Limb (tissue), 2 donors: ENCODE results near the gene FHIP2A.
"Not testable (repeated sequence)": the region's sequence is repeated elsewhere in the genome, so short reads cannot be mapped to it uniquely, and the experiment has no call there.

Experiments used
- DNase-seq, 2 donors: peaks; one replicate each; pipeline ENCODE4 v3.0.0-alpha.2; 2016; ENCODE audit errors: extremely low spot score in 2 of 2

FHIP2A gene

GRCh38 chr10:114816308-114816707 lies 5.3 kb upstream of the FHIP2A start:
- DNase-seq = no peak

DNA sequence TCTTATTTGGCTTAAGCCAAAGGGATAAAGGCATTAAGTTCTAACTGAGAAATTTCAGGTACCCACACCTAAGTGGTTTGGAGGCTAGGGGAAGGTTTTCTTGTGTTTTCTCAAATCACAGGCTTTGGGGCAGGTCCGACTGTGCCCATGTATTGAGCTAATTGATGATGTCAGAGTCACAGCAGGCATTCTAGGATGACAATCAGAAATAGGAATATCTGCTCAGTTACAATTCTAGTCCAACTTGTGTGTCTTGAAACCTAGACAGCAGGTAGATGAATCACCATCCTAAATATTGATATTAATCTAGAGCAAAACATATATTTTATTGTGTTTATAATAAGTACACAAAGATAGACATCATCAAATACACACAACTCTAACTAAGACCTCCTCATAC lies 2.3 kb upstream of the FHIP2A start:
- DNase-seq = no peak

DNA sequence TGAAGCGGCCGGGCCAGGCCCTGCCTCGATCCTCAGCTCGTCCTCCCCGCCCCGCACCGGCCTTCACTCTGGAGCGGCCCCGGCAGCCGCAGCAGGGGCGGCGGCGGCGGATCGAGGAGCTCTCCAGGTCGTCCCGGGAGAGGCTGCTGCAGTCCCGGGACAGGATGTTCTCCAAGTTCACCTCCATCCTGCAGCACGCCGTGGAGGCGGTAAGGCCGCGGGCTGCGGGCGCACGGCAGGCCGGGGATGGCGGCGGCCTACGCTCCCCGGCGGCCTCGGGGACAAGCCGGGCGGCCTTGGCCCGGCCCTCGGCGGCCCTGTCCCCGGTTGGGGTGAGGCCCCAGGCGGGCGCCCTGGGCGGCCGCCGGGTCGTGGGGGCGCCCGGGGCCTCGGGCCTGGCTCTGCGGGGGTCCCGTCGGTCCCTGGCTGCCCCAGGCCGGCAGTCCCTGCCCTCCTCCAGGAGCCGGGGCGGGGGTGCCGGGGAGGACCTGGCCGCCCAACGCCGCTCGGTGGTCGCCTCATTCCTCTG lies 399 bp downstream of the FHIP2A start:
- no peak for DNase-seq

DNA sequence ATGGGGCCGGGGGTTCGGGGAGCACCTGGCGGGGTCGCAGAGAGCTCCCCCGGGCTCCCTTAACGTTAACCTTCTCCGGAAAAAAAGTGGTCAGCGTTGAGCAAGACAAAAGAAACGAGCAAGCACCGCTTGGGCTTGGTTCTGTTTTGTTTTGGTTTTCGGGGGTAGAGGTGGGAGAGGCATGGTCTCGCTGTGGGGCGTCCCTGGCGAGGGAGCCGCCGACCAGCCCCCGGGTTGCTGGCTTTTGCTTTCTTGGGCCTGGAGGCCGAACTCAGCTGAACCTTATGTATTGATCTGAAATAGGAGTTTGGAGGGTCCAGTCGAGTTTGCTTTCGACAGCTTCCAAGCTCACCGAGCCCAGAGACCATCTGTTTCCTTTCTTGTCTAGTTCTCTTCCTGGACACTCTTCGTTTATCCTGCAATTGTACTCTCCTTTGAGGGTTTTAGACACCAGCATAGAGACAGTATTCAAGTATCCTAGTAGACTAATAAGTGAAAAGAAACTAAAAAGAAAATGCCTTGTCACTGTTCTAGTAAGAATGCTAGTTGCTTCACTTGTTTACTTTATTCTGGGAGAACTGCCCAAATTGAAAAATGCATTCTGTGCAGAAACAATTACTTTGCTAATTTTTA lies 980 bp downstream of the FHIP2A start:
- peak; percentile 47 to 77 for DNase-seq

GRCh38 chr10:114823077-114823463 lies 1.5 kb downstream of the FHIP2A start:
- peak in 1 of 2 donors; percentile 5 for DNase-seq

- DNase-seq = no peak
These were observed 2.8 kb downstream of the FHIP2A start for GRCh38 chr10:114824391-114824790.

DNA sequence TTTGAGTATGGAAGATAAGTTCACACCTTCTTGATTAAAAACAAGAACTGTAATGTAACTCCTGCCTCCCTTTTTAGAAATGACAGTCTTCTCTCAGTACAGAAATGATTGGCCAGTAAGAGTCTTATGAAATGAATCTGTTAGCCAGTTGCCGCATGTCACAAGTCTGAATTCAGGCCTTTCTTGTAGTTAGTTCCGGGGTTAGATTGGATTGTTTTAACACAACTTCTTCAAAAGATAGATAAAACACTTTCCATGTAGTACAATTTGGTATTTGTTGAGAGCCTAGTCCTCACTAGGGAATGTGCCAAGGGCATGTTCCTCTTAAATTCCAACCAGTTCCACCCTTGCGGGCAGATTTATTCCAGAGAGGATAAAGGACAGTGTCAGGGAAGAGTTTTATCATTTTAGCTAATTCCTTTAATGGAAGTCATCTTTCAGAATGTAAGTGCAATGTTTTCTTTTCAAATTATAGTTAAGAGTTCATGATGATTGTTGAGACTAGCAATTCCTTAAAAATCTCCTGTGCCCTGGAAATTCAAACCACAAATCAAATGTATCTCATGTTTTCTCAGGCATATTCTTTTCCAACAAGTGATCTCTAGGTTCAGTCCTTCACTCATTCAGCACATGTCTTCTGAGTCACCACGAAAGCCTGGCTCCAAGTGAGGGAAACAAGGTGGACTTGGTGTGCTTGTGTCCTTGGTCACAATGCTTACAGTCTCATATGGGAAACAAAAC lies 4.1 kb downstream of the FHIP2A start:
- DNase-seq = no peak

GRCh38 chr10:114829160-114829909 lies 7.8 kb downstream of the FHIP2A start:
- DNase-seq = no peak

DNA sequence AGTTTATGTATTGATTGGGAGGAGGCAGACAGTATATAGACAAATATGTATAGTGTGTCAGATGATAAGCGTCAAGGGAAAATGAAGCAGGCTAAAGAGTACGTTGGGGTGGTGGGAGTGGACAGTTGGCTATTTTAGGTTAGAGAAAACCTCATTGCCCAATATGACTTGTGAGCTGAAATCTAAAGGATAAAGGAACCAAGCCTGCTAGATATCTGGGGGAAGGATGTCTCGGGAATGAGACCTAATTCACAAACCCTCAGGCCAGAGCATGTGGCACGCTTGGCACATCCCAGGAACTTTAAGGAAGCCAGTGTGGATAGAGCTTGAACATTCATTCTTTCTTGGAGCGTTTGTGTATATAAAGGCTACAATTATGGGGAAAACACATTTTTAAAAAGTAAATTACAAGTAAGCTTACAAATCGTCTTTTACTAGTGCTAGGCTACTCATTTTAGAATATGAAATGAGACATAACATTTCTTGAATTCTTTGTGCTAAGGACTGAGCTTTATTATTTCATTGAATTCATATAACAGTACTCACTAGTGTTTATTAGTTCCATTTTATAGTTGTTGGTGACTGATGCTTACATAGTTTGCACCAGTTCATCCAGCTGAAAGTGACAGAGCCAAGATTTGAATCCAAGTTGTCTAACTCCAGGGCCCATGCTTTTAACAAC lies 9.7 kb downstream of the FHIP2A start:
- no peak for DNase-seq

DNA sequence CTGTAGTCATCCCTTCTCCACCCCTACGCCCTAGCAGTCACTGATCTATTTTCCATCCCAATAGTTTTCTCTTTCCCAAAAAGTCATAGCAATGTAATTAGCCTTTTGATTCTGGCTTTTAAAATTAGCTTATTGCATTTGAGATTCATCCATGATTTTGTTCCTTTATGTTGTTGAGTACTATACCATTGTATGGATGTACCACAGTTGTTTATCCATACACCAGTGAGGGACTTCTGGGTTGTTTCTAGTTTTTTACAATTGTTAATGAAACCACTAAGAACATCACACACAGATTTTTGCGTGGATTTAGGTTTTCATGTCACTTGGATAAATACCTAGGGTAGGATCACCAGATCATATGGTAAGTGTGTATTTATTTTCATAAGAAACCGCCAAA lies 16.1 kb downstream of the FHIP2A start:
- no peak for DNase-seq

- DNase-seq = no peak
These were observed 18.3 kb downstream of the FHIP2A start for GRCh38 chr10:114839901-114840300.

DNA sequence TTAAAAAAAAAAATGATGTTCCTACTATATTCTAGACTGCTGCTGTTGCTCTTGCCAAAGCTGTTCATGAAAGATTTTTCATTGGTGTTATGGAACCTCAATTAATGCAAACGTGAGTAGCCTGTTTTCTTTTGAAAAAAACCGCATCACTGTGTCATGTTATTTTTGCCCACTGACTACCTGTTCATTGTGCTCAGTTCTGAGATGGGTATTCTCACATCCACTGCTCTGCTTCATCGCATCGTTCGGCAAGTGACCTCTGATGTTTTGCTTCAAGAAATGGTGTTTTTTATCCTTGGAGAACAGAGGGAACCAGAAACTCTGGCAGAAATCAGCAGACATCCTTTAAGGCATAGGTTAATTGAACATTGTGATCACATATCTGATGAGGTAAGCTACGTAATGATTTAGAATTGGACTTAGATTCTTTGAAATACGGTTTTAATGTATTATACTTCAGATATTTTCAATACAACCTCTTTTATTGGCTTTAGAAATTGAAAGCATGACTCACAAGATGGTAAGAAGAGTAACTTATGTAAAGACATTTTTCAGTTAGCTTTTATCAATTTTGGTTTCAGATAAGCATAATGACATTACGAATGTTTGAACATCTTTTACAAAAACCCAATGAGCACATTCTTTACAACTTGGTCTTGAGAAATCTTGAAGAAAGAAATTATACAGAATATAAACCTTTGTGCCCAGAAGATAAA lies 24.6 kb downstream of the FHIP2A start:
- no peak for DNase-seq

- not testable (repeated sequence) for DNase-seq
These were observed 25.9 kb downstream of the FHIP2A start for GRCh38 chr10:114847517-114847916.

DNA sequence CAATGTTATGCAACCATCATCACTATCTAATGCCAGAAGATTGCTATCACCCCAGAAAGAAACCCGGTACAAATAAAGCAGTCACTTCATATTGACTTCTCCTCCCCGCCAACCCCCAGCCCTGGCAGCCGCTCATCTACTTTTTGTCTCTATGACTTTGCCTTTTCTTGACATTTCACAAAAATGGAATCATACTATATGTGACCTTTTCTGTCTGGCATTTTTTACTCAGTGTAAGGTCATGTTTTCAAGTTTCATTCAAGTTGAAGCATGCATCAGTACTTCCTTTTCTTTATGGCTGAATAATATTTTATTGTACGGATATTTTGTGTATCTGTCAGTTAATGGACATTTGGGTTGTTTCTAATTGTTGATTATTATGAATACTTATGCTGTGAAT lies 28.1 kb downstream of the FHIP2A start:
- DNase-seq = no peak

GRCh38 chr10:114850126-114850525 lies 28.5 kb downstream of the FHIP2A start:
- no peak for DNase-seq

DNA sequence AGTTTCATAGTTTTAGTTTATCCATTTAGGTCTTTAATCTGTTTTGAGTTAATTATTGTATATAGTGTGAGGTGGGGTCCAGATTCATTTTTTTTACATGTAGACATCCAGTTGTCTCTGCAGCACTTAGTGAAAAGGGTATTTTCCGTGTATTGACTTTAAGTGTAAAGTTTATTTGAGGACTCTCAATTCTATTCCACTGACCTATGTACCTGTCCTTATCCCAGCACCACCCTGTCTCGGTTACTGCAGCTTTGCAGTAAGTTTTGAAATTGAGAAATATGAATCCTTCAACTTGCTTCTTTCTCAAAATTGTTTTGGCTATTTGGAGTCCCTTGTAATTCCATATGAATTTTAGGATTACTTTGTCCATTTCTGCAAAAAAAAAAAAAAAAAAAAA lies 29.8 kb downstream of the FHIP2A start:
- no peak for DNase-seq

DNA sequence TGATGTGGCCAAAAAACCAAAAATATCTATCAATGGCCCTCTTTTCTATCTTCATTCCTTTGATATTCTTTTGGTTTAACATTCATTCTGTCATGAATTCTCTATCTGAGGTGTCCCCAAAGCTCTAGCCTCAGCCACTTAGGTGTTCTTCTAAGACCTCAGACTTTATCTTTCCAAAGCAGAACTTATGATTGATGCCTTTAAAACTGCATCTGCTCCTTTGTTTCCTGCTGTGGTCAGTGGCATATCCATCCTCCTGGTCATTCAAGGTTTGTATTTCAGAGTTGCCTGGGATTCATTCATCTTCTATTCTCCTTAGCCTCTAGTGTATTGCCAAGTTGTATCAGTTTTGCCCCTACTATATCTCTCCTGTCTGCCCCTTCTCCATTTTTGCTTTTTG lies 30.6 kb downstream of the FHIP2A start:
- DNase-seq = no peak

DNA sequence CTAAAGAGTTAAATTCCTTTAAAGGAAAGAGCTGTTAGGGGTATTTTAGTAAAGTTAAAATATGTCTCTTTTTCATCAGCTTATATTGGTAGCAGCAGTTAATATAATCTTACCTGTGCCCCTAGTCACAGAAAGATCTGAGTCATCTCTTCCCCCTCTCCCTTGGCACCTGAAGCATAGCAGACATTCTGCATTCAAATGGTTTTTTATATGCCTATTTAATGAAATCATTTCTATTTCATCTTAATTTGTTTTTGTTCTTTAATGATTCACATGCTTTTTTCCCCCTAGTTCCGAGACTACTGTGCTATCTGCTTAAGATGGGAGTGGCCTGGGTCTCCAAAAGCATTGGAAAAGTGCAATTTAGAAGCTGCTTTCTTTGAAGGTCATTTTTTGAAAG lies 33.3 kb downstream of the FHIP2A start:
- no peak for DNase-seq

DNA sequence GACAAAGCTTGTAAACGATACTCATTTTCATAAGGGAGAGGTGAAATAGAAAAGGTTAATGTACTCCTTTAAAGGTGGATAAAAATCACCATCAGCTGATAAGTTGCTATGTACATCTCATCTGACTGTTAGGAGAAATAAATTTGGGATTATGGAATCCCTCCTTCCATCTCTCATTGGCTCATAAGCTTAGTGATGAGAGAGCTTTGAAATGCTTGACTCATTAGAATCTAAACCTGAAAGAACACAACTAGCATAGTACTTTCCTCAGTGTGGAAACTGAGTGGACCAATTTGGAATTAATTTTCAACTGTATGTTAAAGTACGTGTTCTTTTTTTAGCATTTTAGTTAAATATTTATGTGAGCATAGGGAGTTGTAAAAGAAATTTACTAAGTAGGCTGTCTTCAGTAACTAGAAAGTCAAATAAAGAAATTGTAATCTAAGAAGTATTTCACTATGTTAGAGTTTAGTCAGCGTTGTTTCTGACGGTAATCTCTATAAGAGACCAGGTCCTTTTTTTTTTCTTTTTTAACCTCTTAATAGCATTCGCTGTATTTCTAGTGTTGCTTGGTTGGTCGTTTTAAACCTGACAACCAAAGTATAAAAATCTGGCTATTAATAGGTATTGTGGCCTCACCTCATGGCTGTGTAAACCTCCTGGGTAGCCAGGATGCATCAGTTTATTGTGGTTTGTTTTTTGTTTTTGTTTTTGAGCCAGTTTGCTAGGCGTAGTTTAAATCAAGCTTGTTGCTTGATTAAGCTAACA lies 34.4 kb downstream of the FHIP2A start:
- no peak for DNase-seq

DNA sequence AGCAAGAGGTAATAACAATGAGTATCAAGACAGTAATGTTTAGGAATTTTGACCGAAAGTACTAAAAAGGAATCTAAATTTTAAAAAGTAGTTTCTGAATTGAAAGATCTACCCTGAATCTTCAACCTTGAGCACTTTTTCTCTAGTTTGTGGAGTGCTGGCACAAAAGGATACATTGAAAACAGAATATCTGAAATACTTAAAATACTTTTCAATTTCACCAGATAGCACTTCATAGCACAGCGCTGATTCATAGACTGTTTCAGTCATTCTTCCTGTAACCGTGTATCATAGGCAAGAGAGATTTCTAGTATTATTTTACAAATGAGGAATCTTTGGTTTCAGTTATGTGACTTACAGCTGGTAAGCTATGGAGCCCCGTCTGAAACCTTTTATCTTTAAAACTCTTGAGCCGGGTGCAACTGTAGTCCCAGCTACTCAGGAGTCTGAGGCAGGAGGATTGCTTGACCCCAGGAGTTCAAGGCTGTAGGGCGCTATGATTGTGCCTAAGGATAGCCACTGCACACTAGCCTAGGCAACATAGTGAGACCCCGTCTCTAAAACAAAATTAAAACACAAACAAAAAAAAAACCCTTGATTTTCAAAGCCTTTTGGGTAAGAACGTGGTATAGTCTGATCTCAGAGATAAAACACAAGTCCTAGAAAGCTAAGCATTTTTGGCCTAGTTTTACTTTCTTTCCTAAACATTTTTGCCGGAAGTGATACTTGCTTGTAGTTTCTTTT lies 35.1 kb downstream of the FHIP2A start:
- no peak for DNase-seq
